BE2C (cell line): ENCODE results near the gene NFATC2.

Experiments used
- DNase-seq: peaks from one replicate; pipeline ENCODE4 v3.0.0-alpha.2; 2020
- H3K27me3 ChIP-seq: fragments of 250-450 bp; sonication (Bioruptor Pico); 2 replicates; pipeline ENCODE4 v1.5.1; 2020; ENCODE audit warnings: mild to moderate bottlenecking
- H3K36me3 ChIP-seq: fragments of 250-450 bp; sonication (Bioruptor Pico); 2 replicates; pipeline ENCODE4 v1.5.1; 2020; ENCODE audit warnings: mild to moderate bottlenecking
- H3K4me1 ChIP-seq: fragments of 250-450 bp; sonication (Bioruptor Pico); 2 replicates; pipeline ENCODE4 v1.5.1; 2020
- H3K4me3 ChIP-seq: 2 replicates; pipeline ENCODE4 v1.5.1; 2011; ENCODE audit warnings: low read depth, low read length
- H3K9me3 ChIP-seq: fragments of 250-450 bp; sonication (Bioruptor Pico); 2 replicates; pipeline ENCODE4 v1.5.1; 2020
- TF ChIP-seq, protein P1 (sequence below): IDR thresholded peaks from 2 replicates; pipeline ENCODE4 v1.5.1; 2012; ENCODE audit warnings: mild to moderate bottlenecking, low read depth, low read length

NFATC2 gene

DNA sequence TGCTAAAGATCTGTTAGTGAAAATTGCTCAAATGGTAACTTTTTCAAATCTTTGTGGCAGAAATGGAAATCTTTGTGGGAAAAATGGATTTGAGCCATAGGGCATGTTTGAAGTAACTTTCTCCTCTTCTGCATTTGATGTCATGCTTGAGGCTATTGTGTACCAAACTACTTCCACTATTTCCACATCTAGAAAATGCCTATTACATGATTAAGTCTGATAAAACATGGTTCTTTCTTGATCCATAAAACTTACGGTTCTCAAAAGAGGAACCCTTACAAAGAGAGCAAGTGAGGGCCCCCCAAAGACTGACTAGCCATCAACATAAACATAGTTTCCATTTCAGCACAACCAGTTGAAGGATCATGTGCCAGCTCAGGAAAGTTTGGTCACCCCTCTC lies 150.6 kb downstream of the NFATC2 start:
- no peak for DNase-seq
- no peaks in the 10 kb centered on the region for H3K36me3 ChIP-seq
- no peaks in the 10 kb centered on the region for H3K4me1 ChIP-seq
- TF ChIP-seq, protein P1, sequence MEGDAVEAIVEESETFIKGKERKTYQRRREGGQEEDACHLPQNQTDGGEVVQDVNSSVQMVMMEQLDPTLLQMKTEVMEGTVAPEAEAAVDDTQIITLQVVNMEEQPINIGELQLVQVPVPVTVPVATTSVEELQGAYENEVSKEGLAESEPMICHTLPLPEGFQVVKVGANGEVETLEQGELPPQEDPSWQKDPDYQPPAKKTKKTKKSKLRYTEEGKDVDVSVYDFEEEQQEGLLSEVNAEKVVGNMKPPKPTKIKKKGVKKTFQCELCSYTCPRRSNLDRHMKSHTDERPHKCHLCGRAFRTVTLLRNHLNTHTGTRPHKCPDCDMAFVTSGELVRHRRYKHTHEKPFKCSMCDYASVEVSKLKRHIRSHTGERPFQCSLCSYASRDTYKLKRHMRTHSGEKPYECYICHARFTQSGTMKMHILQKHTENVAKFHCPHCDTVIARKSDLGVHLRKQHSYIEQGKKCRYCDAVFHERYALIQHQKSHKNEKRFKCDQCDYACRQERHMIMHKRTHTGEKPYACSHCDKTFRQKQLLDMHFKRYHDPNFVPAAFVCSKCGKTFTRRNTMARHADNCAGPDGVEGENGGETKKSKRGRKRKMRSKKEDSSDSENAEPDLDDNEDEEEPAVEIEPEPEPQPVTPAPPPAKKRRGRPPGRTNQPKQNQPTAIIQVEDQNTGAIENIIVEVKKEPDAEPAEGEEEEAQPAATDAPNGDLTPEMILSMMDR = no peak
- H3K4me3 ChIP-seq = no peak overlapping the region
- H3K9me3 ChIP-seq = no peaks in the 10 kb centered on the region
- peaks cover 32% of the 10 kb centered on the region for H3K27me3 ChIP-seq

DNA sequence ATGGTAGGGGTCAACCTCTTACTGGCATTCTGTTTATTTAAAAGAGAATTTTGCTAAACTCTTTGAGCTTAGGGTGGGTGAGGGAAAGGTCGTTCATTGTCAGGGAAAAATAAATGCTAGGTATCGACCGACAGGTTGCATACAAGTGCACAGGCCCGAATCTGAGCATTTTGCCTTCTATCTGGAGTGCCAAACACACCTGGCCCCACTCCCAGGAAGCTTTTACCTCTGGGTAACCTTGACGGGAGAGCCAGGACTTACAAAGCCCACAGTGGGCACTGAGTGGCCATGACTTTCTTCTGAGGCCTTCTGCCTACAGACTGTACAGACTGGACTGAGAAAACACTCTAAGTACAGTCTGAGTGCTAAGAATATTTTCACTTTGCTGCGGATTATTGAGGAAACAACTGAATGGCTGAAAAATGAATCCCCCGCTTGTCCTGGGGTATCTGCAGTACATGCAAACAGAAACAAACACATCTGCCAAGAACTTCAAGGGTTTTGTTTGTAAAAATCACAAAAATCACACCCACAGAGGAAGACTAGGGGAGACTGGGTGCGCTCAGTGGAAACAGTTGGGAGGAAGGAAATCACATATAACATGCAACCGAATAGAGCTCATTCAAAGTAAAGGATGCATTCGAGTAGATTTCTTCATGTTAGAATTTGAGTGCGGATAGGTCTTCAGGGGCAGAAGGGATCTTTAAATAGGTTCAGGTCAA lies 152.8 kb downstream of the NFATC2 start:
- no peak overlapping the region for H3K4me3 ChIP-seq
- DNase-seq = no peak

DNA sequence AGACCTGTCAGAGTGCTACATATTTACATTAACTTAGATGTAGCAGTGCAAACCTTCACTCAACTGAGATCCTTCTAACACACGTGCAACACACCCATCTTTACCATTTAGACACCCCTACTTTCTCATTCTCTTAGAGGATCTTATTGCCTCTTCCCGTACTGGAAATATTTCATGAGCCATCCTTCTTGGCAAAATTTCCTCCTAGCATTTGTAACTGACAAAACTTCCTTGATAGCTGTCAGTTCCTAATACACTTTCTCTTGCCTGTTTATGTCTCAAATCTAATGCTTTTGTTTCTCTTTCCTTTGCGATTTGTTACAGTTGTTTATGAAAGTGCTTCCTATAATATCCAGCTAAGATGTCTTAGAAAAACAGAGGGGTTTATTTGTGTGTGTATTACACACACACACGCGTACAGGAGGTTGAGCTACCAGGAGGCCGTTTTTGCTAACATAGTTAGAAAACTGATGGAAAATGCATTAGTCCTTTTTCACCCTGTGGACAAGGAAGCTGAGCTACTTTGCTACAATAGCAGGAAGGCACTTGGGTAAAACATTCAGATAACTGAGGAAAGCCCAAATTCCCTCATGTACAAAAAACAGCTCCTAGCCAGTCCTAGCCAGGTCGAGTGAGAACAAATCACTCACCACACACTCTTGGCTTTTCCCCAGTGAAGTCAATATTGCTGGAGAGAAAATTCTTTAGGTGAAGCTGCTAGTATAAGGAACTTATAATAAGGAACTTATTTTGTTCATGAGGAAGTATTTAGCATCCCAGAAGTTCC lies 153.6 kb downstream of the NFATC2 start:
- Histone ChIP-seq H3K27me3 (peaks cover 60% of the 10 kb centered on the region), H3K4me1 (no peaks in the 10 kb centered on the region), H3K36me3 (no peaks in the 10 kb centered on the region), H3K4me3 (no peak overlapping the region), H3K9me3 (no peaks in the 10 kb centered on the region)
- DNase-seq = no peak
- TF ChIP-seq, protein P1 = no peak

More for the DNA sequence above, 152.8 kb downstream of the NFATC2 start:
- Histone ChIP-seq H3K9me3 (no peaks in the 10 kb centered on the region), H3K4me1 (no peaks in the 10 kb centered on the region), H3K36me3 (no peaks in the 10 kb centered on the region), H3K27me3 (peaks cover 53% of the 10 kb centered on the region)
- TF ChIP-seq, protein P1 = no peak

DNA sequence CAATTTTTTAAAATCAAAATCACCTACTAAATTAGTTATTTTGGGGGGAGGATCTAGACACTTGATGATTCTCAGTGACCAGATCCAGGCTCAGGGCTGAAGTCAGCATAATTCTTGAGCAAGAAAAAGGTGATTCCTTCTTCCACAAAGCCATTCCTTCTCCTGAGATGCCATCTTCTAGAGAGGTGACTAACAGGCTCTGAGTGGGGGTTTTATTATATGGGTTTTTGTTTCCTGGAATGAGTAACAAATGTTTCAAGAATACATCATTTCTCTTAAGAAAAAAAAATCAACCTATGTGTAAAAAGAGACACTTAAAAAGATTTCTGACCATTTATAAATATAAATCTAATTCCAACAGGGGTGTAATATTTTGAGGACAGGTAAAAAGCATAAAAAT lies 154.3 kb downstream of the NFATC2 start:
- H3K27me3 ChIP-seq = peaks cover 60% of the 10 kb centered on the region
- H3K9me3 ChIP-seq = no peaks in the 10 kb centered on the region
- no peak for DNase-seq
- H3K4me3 ChIP-seq = no peak overlapping the region
- TF ChIP-seq, protein P1 = no peak
- H3K36me3 ChIP-seq = no peaks in the 10 kb centered on the region
- H3K4me1 ChIP-seq = no peaks in the 10 kb centered on the region

DNA sequence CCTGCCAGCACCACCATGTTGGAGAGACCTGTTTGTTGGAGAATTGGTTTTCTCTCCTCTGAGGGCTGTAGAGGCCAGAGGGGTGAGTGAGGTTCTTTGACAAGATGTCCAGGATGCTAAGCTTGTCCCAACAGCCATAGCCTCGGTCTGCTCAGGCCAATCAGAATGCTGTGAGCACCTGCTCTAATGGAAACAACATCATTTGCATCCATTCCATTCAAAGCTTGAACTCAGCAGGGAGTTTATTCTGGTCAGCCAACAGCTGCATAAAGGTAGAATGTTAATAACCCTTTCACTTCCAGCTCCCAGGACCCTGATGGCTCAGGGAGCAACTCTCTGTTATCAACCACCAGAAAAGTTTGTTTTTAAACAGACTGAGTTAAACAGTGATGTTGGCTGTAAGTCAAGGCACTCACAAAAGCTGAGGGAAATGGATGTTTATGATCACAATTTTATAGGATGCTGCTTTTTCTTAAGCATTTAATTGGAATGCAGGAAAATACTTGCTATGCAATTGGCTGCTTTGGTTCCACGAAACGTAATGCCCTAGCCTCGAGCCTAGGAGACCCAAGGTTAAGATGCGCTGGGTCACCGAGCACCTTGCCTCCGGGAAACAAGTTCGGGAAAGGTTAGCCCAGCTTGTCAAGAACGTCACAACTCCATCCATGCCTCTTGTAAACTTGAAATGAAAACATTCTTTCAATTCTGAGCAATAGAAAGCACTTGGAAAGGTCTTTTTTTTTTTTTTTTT lies 155.2 kb downstream of the NFATC2 start:
- H3K4me1 ChIP-seq = no peaks in the 10 kb centered on the region
- H3K36me3 ChIP-seq = no peaks in the 10 kb centered on the region
- H3K4me3 ChIP-seq = no peak overlapping the region
- peaks cover 54% of the 10 kb centered on the region for H3K27me3 ChIP-seq
- TF ChIP-seq, protein P1 = no peak
- no peak for DNase-seq
- no peaks in the 10 kb centered on the region for H3K9me3 ChIP-seq

DNA sequence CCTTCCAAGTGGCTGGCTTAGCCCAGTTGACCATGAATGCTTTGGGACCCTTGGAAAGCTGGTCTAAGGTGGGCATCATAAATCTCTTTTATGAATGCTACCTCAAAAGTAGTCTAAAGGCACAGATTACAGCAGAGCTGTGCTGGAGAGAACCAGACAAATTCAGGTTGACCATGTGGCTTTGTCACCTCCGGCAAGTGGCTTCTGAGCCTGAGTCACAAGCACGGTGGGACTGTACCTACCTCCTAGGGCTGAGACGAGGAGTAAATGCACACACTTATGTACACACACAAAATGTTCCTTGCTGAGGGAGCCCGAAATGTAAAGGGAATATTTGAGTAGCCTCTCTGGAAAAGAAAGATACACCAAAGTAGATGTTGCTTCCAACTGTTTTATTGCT lies 155.9 kb downstream of the NFATC2 start:
- H3K36me3 ChIP-seq = no peaks in the 10 kb centered on the region
- no peaks in the 10 kb centered on the region for H3K9me3 ChIP-seq
- TF ChIP-seq, protein P1 = no peak
- H3K4me1 ChIP-seq = no peaks in the 10 kb centered on the region
- H3K27me3 ChIP-seq = peaks cover 49% of the 10 kb centered on the region
- H3K4me3 ChIP-seq = no peak overlapping the region
- no peak for DNase-seq
